Fibroblast of skin of back (primary cell): Measurements from ENCODE around the gene PTPRN2.
"Not testable (repeated sequence)": the region's sequence is repeated elsewhere in the genome, so short reads cannot be mapped to it uniquely, and the experiment has no call there.

Experiments used
- DNase-seq: peaks from one replicate; pipeline ENCODE4 v3.0.0-alpha.2; 2013

PTPRN2 gene

GRCh38 chr7:157513162-157513621, 1074.4 kb downstream of the PTPRN2 start:
- no peak for DNase-seq

- DNase-seq, result no peak
These were observed 1078.4 kb downstream of the PTPRN2 start for GRCh38 chr7:157509226-157509625.

- no peak for DNase-seq
These were observed 1079.1 kb downstream of the PTPRN2 start for GRCh38 chr7:157508477-157508881.

- DNase-seq, result no peak
These were observed 1079.6 kb downstream of the PTPRN2 start for GRCh38 chr7:157507987-157508386.

- no peak for DNase-seq
These were observed 1081.4 kb downstream of the PTPRN2 start for GRCh38 chr7:157506268-157506667.

- DNase-seq, result no peak
These were observed 1082.0 kb downstream of the PTPRN2 start for GRCh38 chr7:157505646-157506045.

GRCh38 chr7:157503229-157503628, 1084.4 kb downstream of the PTPRN2 start:
- DNase-seq, result no peak

GRCh38 chr7:157502701-157503111, 1084.9 kb downstream of the PTPRN2 start:
- DNase-seq, result peak; percentile 9

- DNase-seq, result no peak
These were observed 1086.0 kb downstream of the PTPRN2 start for GRCh38 chr7:157501581-157501980.

GRCh38 chr7:157500989-157501540, 1086.6 kb downstream of the PTPRN2 start:
- not testable (repeated sequence) for DNase-seq

GRCh38 chr7:157500171-157500960, 1087.3 kb downstream of the PTPRN2 start:
- no peak for DNase-seq

GRCh38 chr7:157499835-157500153, 1087.8 kb downstream of the PTPRN2 start:
- no peak for DNase-seq

- DNase-seq, result no peak
These were observed 1088.3 kb downstream of the PTPRN2 start for GRCh38 chr7:157499121-157499834.

- no peak for DNase-seq
These were observed 1089.0 kb downstream of the PTPRN2 start for GRCh38 chr7:157498657-157499056.

GRCh38 chr7:157497744-157498651, 1089.6 kb downstream of the PTPRN2 start:
- no peak for DNase-seq

- no peak for DNase-seq
These were observed 1090.3 kb downstream of the PTPRN2 start for GRCh38 chr7:157497367-157497743.

GRCh38 chr7:157496416-157497275, 1091.0 kb downstream of the PTPRN2 start:
- no peak for DNase-seq

- no peak for DNase-seq
These were observed 1092.0 kb downstream of the PTPRN2 start for GRCh38 chr7:157495594-157495993.

GRCh38 chr7:157495177-157495553, 1092.5 kb downstream of the PTPRN2 start:
- no peak for DNase-seq

GRCh38 chr7:157494506-157495176, 1093.0 kb downstream of the PTPRN2 start:
- no peak for DNase-seq

- DNase-seq, result no peak
These were observed 1093.8 kb downstream of the PTPRN2 start for GRCh38 chr7:157493776-157494175.
